GM19099 (cell line): ENCODE data around the gene MBP.

Experiments
- POLR2A ChIP-seq: IDR thresholded peaks from 3 replicates; pipeline ENCODE4 v1.6.1; 2011; ENCODE audit warnings: low read depth; ENCODE audit not compliant: insufficient read length; ENCODE audit errors: extremely low read depth

MBP gene

DNA sequence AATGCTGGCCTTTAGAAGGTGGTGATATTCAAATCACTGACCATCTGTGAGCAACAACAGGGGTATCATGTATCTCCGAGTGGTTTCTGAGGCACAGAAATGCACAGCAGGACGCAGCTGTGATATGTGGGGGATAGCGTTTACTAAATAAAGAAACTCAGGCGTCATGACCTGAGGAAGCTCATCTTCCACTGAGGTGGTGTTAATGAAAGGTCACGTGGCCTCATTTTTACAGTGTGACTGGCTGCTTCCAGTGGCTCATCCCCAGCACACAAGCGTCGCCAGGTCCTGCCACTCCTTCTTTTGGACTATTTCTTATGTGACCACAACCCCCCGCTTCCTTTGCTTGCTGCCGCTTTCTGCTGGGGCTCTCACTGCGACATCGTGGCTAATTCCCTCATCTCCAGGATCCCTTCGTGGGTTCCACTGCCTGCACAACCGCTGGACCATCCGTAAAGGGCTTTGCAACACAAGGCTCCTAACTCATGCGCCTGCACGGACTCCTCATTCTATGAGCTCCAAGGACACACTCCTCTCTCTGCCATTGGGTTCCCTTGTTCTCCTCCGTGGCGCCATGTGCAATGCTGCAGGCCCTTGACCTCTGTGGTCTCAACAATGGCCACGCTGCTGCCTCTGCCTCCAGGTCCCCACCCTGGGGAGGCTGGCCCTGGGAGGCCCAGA is 109.3 kb downstream of the MBP start:
- no peak for TF ChIP-seq POLR2A

DNA sequence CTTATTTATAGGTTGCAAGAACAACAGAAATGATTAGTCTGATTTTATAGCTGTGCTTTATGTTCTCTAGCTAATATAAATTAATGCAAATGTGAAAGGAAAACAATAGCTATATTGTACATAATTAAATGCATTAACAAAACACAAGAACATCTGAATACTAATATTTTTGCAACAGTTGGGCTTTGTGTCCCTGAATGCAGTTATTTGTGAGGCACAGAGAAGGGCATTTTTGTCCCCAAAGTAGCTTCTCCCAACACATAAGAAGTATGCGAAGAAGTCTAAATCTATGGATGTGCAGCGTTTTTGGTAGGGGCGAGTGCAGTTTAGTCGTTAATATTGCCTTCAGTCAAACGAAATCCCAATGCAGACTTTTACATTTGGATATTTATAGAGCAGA is 110.0 kb downstream of the MBP start:
- TF ChIP-seq POLR2A, result no peak

DNA sequence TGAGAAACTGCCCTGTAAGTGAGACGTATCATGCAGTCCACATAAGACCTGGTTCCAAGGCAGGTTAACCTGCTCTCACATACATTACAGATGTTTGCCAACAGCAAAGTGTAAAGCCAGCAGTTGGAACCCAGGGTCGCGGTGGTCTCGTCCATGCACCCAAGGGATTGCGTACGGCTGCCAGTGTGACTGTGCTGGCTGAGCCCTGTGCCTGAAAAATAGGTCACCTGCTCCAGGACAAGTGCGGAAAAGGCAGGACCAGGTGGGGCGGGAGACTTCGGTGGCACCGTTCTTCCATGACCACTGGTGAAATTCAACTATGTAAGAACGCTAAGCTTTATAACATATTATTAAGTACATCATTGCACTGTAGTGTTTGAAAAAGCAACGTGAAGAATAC is 110.5 kb downstream of the MBP start:
- TF ChIP-seq POLR2A, result no peak

DNA sequence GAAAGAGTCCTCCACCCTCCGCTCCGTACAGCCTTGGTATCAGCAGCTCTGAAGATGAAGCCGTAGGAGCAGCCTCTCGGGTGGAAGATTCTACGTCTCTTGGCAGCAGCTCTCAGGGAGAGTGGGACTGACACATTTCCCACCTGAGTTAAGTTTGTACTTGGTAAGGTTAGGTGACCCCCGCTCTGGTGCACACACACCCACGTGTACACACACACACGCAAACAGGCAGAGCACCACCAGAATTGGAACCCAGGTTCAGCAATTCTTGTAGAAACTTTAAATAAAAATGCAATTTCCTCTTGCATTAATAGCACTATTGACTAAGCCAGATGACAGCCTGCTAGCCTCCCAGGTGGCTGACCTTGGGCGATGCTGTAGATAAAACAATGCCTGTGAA is 111.5 kb downstream of the MBP start:
- no peak for TF ChIP-seq POLR2A

DNA sequence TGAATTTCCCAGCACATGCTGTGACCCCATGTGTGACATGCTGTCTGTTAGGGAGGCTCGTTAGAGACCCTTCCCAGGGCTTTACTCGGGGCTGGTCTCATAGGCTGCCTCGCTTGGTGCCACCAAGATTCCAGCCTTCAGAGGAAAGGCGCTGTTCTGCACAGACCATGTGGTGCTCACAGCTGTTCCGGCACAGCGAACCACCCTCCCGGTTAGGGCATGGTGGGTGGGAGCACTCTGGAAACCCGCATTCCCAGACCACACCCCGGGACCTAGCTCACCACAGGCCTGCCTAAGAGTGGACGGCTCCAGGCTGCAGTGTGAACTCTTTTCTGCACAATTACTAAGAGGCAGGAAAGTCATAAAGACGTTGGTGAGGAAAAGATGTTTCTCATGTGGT is 112.0 kb downstream of the MBP start:
- TF ChIP-seq POLR2A, result no peak

DNA sequence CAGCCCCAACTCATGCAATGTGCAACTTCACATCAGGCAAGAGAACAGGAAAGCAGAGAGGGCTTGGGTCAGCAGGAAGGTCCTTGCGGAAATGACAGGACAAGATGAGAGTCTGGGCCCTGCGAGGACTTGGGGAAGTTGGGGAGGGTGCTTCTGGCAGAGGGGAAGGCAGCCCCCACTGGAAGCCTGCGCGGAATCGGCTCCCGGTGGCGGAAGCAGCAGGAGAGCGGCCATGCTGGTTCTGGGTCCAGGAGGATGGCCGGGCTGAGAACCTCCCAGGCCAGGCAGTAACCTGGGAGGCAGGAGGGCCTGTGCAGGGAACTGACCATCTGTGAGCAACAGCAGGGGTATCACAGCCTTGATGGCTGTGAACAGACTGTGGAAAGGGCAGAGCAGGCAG is 112.9 kb downstream of the MBP start:
- no peak for TF ChIP-seq POLR2A

DNA sequence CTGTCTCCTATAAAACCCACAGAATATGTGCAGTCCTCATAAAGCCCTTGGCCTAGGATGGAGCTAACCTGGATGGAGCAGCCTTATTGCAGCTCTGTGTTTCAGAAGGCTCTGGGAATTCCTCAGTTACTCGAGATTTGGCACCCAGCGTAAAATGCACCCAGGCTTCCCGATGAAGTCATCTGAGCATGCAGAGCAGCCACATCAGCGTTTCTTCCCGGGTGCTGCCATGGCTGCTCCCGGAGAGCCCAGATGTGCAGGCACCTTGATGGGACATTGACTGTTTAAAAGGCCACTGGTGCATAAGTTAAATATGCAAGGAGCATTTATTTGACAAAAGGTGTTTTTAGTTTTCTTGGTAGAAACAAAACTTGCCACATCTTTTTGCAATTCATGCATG is 115.2 kb downstream of the MBP start:
- TF ChIP-seq POLR2A, result no peak

DNA sequence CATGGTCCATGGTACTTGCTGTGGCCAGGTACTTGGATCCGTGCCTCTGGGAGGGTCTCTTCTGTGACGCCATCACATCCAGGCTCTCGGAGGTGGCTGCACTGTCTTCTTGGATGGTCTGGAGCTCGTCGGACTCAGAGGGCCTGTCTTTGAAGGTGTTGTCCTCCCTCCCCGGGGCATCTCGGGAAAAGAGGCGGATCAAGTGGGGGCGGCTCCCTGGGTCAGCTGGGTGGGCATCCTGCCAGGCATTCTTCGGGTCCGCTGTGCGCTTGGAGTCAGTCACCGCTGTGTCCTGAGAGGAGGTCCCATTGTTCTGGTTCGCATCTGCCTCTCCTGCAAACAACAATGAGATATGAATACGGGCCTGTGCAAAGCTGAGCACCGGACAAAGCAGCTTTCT is 115.6 kb downstream of the MBP start:
- TF ChIP-seq POLR2A, result no peak

DNA sequence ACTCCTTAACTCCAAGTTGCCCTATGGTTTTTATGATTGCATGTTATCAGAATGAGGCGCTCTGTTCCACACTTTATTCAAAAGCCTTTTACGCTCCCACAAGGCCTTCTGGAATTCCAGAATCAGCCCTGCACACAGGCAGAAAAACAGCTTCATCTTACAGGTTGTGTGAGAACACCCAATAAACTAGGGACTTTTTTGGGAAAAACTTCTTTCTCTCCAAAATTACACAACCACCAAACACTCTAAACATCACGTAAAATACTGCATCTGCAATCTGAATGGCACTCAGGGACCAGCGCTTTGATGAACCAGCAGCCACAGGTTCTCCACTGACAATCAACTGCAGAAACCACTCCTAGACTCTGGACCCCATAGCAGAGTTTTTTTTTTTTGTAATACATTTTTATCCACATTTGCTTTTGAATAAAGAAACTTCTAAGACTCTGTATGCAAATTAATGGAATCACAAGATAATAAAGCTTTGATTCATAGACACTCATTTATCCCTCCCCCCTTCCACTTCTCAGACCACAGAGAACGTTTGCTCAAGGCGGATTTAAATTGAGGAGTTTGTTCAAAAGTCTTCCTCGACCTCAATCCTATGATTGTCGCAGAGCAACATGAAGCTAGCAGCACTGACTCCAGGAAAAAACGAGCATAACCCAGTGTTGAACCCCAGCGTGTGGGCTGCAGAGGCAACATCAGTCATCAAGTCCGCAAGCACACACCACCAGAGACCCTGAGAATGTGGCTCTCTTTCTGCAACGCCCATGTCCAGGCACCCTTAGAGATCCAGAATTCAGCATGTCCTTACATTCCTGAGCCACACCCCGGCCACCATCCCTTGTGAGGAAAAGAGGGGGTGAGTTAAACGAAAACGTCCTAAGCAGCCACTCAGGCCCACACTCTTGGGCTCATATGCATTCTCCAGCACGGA is 116.5 kb downstream of the MBP start:
- TF ChIP-seq POLR2A, result no peak

DNA sequence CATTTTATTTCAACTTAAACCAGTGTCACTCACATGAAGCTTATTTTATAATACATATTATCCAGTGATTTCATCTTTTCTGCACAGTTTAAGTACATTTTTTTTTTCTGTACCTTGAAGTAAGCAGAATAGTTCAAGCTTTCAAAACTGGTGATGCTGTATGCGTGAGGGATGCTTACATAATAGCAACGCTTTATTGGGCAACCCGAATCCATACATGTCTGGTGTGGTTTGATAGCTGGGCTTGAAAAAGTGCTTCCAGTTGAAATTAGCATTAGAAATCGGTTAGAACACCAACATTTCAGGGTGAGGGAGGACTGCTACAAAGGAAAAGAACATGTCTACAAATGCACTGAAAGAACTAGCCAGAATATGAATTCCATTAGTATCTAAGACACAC is 117.4 kb downstream of the MBP start:
- no peak for TF ChIP-seq POLR2A

DNA sequence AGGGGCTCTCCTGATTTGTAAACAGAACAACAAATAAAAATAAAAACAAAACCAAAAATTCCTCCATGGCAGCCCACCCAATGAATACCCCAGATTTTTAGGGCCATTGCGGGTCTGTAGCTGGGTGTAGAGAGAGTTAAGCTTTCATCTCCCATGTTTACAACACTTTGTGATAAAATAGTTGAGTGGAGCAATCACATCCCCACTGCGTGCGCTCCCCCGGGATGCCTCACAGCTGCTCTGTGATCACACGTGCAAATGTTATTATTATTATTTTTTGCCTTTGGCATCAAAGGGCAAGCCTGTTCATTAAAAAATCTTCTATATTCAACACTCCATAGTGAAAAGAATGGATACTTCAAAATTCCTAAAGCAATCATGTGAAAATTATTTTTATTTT is 118.0 kb downstream of the MBP start:
- TF ChIP-seq POLR2A, result no peak

DNA sequence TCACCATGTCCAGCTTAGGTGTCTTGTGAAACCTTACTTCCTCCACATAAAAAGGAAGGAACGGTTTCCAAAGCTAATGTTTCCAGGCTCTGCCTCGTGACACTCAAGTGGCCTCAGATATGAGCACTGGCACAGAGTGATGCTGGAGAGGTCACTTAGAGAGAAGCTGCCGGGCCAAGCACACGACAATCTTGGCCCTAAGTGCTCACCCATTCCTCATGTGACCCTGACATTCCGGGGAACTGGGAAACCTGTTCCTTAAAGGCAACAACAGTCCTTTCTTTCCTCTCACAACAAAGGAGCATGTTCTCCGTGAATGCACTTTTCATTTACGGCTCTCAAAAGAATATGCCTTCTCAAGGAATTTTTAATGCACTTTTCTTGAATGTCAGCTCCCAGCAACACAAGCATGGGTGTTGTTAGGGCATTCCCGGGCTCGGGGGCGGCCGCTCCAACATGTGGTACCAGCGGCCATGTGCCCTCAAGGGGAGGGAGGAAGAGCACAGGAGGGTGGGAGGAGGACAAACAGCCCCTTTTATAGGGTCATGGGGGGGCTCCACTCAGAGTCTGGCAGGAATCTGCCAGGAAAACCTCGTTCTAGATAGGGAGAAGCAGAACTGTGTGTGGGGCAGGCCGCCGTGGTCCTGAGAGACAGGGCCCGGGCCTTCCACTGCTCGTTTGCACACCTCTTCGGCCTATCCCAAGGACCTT is 118.6 kb downstream of the MBP start:
- no peak for TF ChIP-seq POLR2A

DNA sequence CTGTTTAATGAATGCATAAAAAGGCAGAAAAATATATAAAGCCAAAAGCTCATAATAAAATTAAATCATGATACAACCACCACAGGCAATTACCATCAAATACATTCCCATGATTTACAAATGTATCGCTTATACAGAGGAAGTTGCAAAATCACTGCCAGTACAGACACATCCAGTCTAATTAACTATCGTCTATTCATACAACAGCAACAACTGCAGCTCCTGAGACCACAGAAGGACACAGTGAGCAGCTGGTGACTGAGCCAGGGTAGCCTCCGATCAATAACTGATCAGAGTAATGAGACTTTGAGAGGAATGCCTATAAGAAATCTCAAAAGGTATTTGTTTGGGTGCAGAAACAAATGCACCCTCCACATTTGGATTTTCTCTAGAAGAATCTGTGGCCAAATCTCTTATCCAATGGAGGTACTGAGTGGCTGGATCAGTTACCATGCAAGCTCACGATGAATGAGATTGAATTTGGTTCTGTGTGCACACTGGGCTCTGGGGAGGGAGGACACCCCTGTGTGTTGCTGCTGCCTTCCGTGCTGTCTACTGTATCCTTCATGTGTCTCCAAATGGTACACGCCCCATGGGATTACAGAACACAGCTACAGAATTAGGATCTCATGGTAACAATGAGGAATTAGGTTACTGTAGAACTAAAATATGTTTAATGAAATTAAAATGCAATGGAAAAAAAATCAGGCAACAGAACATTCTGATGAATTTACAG is 119.6 kb downstream of the MBP start:
- no peak for TF ChIP-seq POLR2A

DNA sequence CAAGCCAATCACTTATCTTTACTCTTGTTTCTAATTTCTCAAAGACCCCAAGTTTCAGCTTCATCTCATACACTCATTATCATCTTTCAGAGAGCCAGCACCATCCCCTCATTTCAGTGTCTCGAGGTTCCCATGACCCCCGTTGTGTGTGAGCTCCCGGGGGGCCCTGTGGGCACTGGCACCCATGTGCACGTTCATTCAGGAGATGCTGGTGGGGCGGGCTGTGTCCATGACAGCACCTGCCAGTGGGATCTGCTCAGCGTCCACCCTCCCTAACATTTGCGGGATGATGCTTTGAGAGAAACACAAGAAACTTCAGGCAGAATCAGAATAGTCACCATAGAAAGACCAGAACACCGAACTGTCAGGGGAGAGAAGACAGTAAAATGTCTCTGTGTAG is 120.5 kb downstream of the MBP start:
- TF ChIP-seq POLR2A, result no peak

DNA sequence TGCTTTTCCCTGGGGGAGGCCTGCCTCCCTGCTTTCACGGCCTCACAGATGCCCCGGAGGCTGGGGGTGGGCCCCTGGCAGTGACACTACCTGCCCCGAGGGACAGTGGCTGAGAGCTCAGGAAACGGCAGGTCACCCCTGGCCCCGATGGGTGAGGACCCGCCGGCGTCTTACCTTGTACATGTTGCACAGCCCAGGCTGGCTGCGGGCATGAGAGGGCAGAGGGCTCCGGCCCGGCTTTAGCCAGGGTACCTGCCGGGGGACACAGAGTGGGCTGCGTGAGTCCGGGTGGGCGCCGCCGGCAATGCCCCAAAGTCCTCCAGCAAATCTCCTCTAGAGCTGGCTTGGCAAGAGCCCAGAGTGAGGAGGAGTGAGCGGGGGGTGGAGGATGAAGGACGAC is 122.9 kb downstream of the MBP start:
- no peak for TF ChIP-seq POLR2A
